Measurements from ENCODE around the gene CHCHD3. TPM values are rescaled to one million over a fixed set of nuclear protein-coding genes. Genes with fewer than 3 reads are reported as not detected.

The CHCHD3 gene
- total RNA-seq, 1 donor from 2014 or later = 107 TPM

DNA sequence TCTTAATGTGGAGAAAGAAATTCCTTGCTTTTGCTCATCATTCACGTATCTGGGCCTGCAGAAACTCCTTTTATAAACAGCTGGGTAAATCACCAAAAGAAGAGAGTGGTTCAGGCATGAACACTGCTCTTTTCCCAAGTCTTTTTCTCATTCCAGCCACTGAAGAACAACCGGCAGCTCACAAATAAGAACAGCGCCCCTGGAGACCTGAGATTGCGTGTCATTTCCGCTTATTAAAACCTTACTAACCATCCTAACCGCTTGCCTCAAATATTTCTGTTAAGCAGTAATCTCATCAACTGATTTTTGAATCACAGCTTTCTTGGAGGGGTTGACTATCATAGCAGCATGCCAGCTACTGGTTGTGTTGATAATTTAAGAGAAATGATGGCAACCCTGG, 292.6 kb downstream of the CHCHD3 start:
- TF ChIP-seq, protein P1, sequence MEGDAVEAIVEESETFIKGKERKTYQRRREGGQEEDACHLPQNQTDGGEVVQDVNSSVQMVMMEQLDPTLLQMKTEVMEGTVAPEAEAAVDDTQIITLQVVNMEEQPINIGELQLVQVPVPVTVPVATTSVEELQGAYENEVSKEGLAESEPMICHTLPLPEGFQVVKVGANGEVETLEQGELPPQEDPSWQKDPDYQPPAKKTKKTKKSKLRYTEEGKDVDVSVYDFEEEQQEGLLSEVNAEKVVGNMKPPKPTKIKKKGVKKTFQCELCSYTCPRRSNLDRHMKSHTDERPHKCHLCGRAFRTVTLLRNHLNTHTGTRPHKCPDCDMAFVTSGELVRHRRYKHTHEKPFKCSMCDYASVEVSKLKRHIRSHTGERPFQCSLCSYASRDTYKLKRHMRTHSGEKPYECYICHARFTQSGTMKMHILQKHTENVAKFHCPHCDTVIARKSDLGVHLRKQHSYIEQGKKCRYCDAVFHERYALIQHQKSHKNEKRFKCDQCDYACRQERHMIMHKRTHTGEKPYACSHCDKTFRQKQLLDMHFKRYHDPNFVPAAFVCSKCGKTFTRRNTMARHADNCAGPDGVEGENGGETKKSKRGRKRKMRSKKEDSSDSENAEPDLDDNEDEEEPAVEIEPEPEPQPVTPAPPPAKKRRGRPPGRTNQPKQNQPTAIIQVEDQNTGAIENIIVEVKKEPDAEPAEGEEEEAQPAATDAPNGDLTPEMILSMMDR (conservative IDR thresholded peaks at IDR 0.05) = no peak
- H3K27ac Mint-ChIP-seq (ENCODE audit: unreplicated experiment) = peak overlapping the region; percentile 29
- peaks cover 10% of the 10 kb centered on the region for H3K4me1 Mint-ChIP-seq
- DNase-seq (ENCODE audit: low read depth, low spot score) = no peak
- H3K9me3 Mint-ChIP-seq = no peaks in the 10 kb centered on the region
- H3K27me3 Mint-ChIP-seq (ENCODE audit: low read depth) = no peaks in the 10 kb centered on the region
- no peak overlapping the region for H3K4me3 Mint-ChIP-seq
- peaks cover 22% of the 10 kb centered on the region for H3K36me3 Mint-ChIP-seq (ENCODE audit: low read depth)

DNA sequence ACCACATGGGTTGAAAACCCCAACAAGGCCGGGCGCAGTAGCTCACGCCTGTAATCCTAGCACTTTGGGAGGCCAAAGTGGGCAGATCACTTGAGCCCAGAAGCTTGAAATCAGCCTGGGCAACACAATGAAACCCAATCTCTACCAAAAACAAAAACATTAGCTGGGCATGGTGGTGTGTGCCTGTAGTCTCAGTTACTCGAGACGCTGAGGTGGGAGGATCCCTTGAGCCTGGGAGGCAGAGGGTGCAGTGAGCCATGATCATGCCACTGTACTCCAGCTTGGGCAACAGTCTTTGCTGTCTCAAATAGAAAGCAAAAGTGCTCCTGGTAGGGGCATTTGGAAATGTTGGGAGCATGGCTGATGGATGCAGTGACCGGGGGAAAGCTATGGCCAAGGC, 296.0 kb downstream of the CHCHD3 start:
- Mint-ChIP-seq H3K4me3 (no peak overlapping the region), H3K9me3 (no peaks in the 10 kb centered on the region), H3K4me1 (peaks cover 10% of the 10 kb centered on the region), H3K36me3 (ENCODE audit: low read depth) (peaks cover 25% of the 10 kb centered on the region), H3K27ac (ENCODE audit: unreplicated experiment) (no peak overlapping the region), H3K27me3 (ENCODE audit: low read depth) (no peaks in the 10 kb centered on the region)
- TF ChIP-seq, protein P1 (conservative IDR thresholded peaks at IDR 0.05) = no peak
- DNase-seq (ENCODE audit: low read depth, low spot score) = no peak

DNA sequence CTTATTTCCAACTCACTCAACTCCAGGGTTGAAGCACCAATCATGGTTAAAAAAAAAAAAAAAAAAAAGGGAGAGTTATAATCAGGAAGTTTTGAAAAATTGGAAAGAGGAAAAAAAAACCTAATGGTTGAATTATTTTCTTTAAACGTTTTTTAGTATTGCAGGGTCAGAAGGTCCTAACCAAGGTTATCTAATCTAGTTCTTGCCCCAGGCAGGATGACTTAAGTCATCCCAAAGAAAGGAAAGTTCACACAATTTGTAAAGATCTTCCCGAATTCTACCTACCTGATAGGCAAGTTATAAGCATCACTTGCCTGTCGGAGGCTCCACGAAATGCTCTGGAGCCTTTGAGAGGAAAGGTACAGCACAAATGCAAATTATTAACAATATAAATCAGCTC, 297.5 kb downstream of the CHCHD3 start:
- H3K4me1 Mint-ChIP-seq = peaks cover 7% of the 10 kb centered on the region
- TF ChIP-seq, protein P1 (conservative IDR thresholded peaks at IDR 0.05) = no peak
- H3K27ac Mint-ChIP-seq (ENCODE audit: unreplicated experiment) = no peak overlapping the region
- no peak overlapping the region for H3K4me3 Mint-ChIP-seq
- peaks cover 22% of the 10 kb centered on the region for H3K36me3 Mint-ChIP-seq (ENCODE audit: low read depth)
- no peaks in the 10 kb centered on the region for H3K27me3 Mint-ChIP-seq (ENCODE audit: low read depth)
- H3K9me3 Mint-ChIP-seq = no peaks in the 10 kb centered on the region
- no peak for DNase-seq (ENCODE audit: low read depth, low spot score)

DNA sequence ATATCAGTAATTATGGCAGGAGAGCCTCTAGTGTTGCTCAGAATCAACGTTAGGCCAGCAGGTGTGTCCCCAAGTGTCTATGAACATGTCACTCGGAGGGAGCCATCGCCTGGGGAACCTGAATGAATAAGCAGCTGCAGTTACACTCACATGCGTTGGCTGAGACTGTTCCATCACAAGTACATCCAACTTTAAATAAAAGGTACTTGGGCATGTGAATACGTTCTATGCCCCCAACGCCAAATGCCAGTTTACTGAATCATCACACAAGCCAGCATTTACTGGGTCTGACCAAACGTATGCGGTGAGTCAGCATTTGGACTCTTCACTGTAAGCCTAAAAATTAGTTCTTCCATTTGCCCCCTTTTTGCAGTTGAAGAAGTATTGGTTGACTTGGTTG, 298.1 kb downstream of the CHCHD3 start:
- Mint-ChIP-seq H3K36me3 (ENCODE audit: low read depth) (peaks cover 22% of the 10 kb centered on the region), H3K27ac (ENCODE audit: unreplicated experiment) (no peak overlapping the region), H3K27me3 (ENCODE audit: low read depth) (no peaks in the 10 kb centered on the region), H3K4me1 (peaks cover 3% of the 10 kb centered on the region), H3K9me3 (no peaks in the 10 kb centered on the region), H3K4me3 (no peak overlapping the region)
- TF ChIP-seq, protein P1 (conservative IDR thresholded peaks at IDR 0.05) = no peak
- DNase-seq (ENCODE audit: low read depth, low spot score) = no peak

DNA sequence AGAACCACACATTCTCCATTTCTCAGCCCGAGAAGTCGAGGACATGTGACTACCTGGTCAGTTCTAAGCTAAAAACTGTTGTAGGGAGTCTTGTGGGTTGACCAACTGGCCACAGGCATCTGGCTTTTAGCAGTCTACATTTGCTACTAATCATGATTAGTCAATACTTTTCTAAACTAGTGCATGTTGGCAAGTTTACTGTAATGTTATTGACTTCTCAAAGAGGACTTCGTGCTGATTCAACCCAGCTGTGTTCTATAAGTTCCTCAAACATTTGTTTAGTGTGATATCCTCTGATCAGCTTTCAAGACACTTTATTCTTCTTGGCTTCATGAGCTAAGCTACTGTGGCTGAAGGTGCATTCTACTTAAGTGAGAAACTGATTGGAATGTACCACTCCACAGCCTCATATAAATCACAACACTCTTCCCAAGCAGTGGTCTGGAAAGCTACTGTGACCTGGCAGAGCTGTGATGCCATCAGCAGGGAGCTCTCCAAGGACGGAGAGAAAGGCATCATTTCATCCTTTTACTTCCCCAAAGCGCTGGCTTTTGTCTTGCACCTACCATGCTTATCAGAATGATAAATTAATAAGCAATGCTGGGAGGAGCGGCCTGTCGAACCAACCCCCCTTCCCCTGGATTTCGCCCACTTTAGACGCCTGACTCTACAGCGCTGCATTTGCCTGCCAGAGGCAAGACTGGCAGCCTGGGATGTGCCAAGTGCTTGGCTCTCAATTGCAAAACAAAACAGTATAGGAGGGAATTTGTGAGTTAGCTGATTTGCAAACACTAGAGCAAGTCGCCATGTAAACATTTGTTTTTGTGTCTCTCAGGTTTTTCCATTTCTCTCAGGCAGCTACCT, 298.9 kb downstream of the CHCHD3 start:
- no peak overlapping the region for H3K4me3 Mint-ChIP-seq
- TF ChIP-seq, protein P1 (conservative IDR thresholded peaks at IDR 0.05) = no peak
- no peaks in the 10 kb centered on the region for H3K9me3 Mint-ChIP-seq
- H3K27me3 Mint-ChIP-seq (ENCODE audit: low read depth) = no peaks in the 10 kb centered on the region
- no peak overlapping the region for H3K27ac Mint-ChIP-seq (ENCODE audit: unreplicated experiment)
- no peak for DNase-seq (ENCODE audit: low read depth, low spot score)
- H3K4me1 Mint-ChIP-seq = peaks cover 3% of the 10 kb centered on the region
- peaks cover 22% of the 10 kb centered on the region for H3K36me3 Mint-ChIP-seq (ENCODE audit: low read depth)

All from neural crest cell (in vitro differentiated cells).